Measurements from ENCODE around the gene SCRT2.
A peak's percentile ranks its signal among the peaks of the same experiment; 100 is the strongest.

The SCRT2 gene

DNA sequence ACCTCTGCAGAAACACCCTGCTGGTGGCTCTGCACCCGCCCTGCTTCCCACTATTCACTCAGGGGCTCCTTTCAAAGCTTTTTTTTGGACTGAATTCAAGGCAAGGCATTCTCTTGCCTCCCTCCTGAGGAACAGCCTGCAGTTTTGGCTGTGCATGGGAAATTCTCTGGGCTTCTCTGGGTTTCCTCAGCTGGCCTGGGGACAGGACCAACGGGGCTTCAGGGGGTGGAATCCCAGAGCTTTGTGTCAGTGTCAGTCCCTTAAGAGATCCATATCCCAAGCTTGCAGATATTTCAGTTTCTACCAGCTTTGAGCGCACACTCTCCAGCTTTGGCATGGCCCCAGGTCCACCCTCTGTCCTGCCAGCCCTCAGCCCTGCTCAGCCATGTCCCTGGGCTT lies 2.0 kb downstream of the SCRT2 start:
- peaks cover 70% of the 10 kb centered on the region for H3K27me3 ChIP-seq (ENCODE audit: insufficient read depth, poor library complexity, severe bottlenecking)
- no peak overlapping the region for H3K27ac ChIP-seq (ENCODE audit: poor library complexity, severe bottlenecking)
- ATAC-seq (ENCODE audit: low read depth) (no peak), DNase-seq (ENCODE audit: low spot score) (no peak)
- H3K36me3 ChIP-seq (ENCODE audit: low read depth): no peaks in the 10 kb centered on the region
- no peaks in the 10 kb centered on the region for H3K9me3 ChIP-seq (ENCODE audit: severe bottlenecking)
- H3K4me1 ChIP-seq (ENCODE audit: insufficient read depth, poor library complexity, severe bottlenecking): no peaks in the 10 kb centered on the region
- no peak overlapping the region for H3K4me3 ChIP-seq (ENCODE audit: severe bottlenecking)
- no peak for TF ChIP-seq CTCF (IDR thresholded peaks at IDR 0.05; ENCODE audit: poor library complexity, severe bottlenecking)

GRCh38 chr20:672963-673602 lies 2.5 kb downstream of the SCRT2 start:
- Histone ChIP-seq H3K9me3 (ENCODE audit: severe bottlenecking) (no peaks in the 10 kb centered on the region), H3K36me3 (ENCODE audit: low read depth) (no peaks in the 10 kb centered on the region), H3K27ac (ENCODE audit: poor library complexity, severe bottlenecking) (no peak overlapping the region), H3K4me1 (ENCODE audit: insufficient read depth, poor library complexity, severe bottlenecking) (no peaks in the 10 kb centered on the region), H3K4me3 (ENCODE audit: severe bottlenecking) (no peak overlapping the region), H3K27me3 (ENCODE audit: insufficient read depth, poor library complexity, severe bottlenecking) (peaks cover 66% of the 10 kb centered on the region)
- peak; percentile 16 for TF ChIP-seq CTCF (IDR thresholded peaks at IDR 0.05; ENCODE audit: poor library complexity, severe bottlenecking)
- ATAC-seq (ENCODE audit: low read depth): no peak
- no peak for DNase-seq (ENCODE audit: low spot score)

DNA sequence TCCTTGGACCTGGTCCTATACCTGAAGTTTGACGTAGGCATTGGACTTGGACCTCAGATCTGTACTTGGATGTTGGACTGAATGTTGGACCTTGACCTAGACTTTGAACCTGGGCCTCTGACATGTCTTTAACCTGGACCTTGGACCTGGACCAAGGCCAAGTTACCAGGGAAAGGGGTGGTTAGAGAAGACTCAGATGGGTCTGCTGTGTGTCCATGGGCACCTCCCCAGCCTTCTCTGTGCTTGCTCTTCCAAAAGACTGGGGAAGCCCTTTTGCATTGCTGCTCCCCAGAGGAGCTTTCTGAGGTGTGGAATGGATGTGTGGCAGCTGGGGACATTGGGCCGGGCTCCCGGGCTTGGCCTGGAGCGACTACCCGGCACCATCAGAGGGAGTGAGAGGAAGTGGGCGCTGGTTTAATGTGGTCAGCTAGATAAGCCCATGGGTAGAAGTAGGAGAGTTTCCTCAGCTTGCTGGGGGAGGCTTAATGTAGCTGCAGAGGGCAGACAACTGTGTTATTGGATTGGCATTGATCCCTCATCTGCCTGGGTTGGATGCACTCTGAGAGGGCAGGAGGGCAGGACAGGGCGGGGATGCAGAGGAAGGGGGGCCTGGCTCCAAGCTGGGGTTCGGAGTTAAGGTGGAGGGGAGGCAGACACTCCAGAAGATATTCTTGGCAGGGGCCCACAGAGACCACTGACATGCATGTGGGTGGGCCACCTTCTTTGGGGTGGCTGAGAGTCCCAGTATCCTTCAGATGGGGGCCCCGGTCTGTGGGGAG lies 4.2 kb downstream of the SCRT2 start:
- Histone ChIP-seq H3K4me3 (ENCODE audit: severe bottlenecking) (no peak overlapping the region), H3K36me3 (ENCODE audit: low read depth) (no peaks in the 10 kb centered on the region), H3K27me3 (ENCODE audit: insufficient read depth, poor library complexity, severe bottlenecking) (peaks cover 63% of the 10 kb centered on the region), H3K4me1 (ENCODE audit: insufficient read depth, poor library complexity, severe bottlenecking) (no peaks in the 10 kb centered on the region), H3K9me3 (ENCODE audit: severe bottlenecking) (no peaks in the 10 kb centered on the region), H3K27ac (ENCODE audit: poor library complexity, severe bottlenecking) (no peak overlapping the region)
- TF ChIP-seq CTCF (IDR thresholded peaks at IDR 0.05; ENCODE audit: poor library complexity, severe bottlenecking): no peak
- no peak for DNase-seq (ENCODE audit: low spot score)
- no peak for ATAC-seq (ENCODE audit: low read depth)

GRCh38 chr20:669573-669972 lies 6.0 kb downstream of the SCRT2 start:
- Histone ChIP-seq H3K9me3 (ENCODE audit: severe bottlenecking) (no peaks in the 10 kb centered on the region), H3K27ac (ENCODE audit: poor library complexity, severe bottlenecking) (no peak overlapping the region), H3K4me3 (ENCODE audit: severe bottlenecking) (no peak overlapping the region), H3K36me3 (ENCODE audit: low read depth) (no peaks in the 10 kb centered on the region), H3K4me1 (ENCODE audit: insufficient read depth, poor library complexity, severe bottlenecking) (no peaks in the 10 kb centered on the region), H3K27me3 (ENCODE audit: insufficient read depth, poor library complexity, severe bottlenecking) (peaks cover 65% of the 10 kb centered on the region)
- DNase-seq (ENCODE audit: low spot score): no peak
- no peak for ATAC-seq (ENCODE audit: low read depth)
- TF ChIP-seq CTCF (IDR thresholded peaks at IDR 0.05; ENCODE audit: poor library complexity, severe bottlenecking): no peak

DNA sequence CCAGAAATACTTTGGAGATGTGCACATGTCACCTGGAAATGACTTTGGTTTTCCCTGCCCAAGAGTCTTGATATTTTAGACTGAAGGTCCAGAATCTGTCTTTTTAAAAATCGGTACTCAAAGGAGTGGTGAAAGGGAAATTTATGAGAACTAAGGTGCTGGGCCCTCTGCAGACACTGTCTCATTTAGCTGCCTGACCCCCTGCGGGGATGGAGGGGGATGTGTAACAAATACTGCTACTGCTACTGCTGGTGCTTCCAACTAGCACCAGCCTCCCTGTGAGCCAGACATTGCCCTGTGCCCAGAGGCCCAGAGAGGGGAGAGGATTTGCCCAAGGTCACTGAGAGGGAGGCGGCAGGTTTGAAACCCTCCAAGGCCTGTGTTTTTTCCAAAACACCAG lies 7.0 kb downstream of the SCRT2 start:
- TF ChIP-seq CTCF (IDR thresholded peaks at IDR 0.05; ENCODE audit: poor library complexity, severe bottlenecking): no peak
- Histone ChIP-seq H3K4me3 (ENCODE audit: severe bottlenecking) (no peak overlapping the region), H3K27me3 (ENCODE audit: insufficient read depth, poor library complexity, severe bottlenecking) (peaks cover 63% of the 10 kb centered on the region), H3K27ac (ENCODE audit: poor library complexity, severe bottlenecking) (no peak overlapping the region), H3K4me1 (ENCODE audit: insufficient read depth, poor library complexity, severe bottlenecking) (no peaks in the 10 kb centered on the region), H3K36me3 (ENCODE audit: low read depth) (no peaks in the 10 kb centered on the region), H3K9me3 (ENCODE audit: severe bottlenecking) (no peaks in the 10 kb centered on the region)
- no peak for DNase-seq (ENCODE audit: low spot score)
- ATAC-seq (ENCODE audit: low read depth): no peak
